Neural progenitor cell (in vitro differentiated cells): Measurements from ENCODE around the gene IDI2.

Source experiments
- CTCF ChIP-seq: fragments of 200-600 bp; sonication (generic); IDR thresholded peaks from 2 replicates; pipeline ENCODE4 v1.5.1; 2017; ENCODE audit warnings: antibody characterized with exemption, mild to moderate bottlenecking
- EZH2 ChIP-seq: fragments of 200-600 bp; sonication (generic); IDR thresholded peaks from 2 replicates; pipeline ENCODE4 v1.6.1; 2017; ENCODE audit warnings: antibody characterized with exemption, mild to moderate bottlenecking, moderate library complexity
- EZH2phosphoT487 ChIP-seq: fragments of 200-600 bp; sonication (generic); IDR thresholded peaks from 2 replicates; pipeline ENCODE4 v1.6.1; 2017; ENCODE audit warnings: antibody characterized with exemption

- TF ChIP-seq EZH2 (no peak), CTCF (no peak), EZH2phosphoT487 (no peak)
Measured at GRCh38 chr10:1045415-1045814, 19.8 kb upstream of the IDI2 start.
